HepG2 (cell line): ENCODE measurements around the gene MRFAP1L1. TPM values are rescaled to one million over a fixed set of nuclear protein-coding genes. Genes with fewer than 3 reads are reported as not detected.

Experiments
- CREBL2 ChIP-seq: sonication (generic); formaldehyde crosslinking; IDR thresholded peaks from 2 replicates; pipeline ENCODE4 v1.8.1; 2023; ENCODE audit warnings: missing genetic modification reagents, mild to moderate bottlenecking, borderline replicate concordance
- FOXK2 ChIP-seq: fragments of 450-650 bp; IDR thresholded peaks from 2 replicates; pipeline ENCODE4 v1.6.1; 2016
- FOXO1 ChIP-seq: sonication (generic); formaldehyde crosslinking; IDR thresholded peaks from 2 replicates; pipeline ENCODE4 v1.4.0; 2020; ENCODE audit warnings: missing genetic modification reagents
- HIC2 ChIP-seq: sonication (generic); formaldehyde crosslinking; IDR thresholded peaks from 2 replicates; pipeline ENCODE4 v1.9.0; 2022; ENCODE audit warnings: low read depth, missing genetic modification reagents
- HNRNPLL ChIP-seq: fragments of 200-400 bp; formaldehyde crosslinking; IDR thresholded peaks from 2 replicates; pipeline ENCODE4 v1.6.1; 2017; ENCODE audit warnings: mild to moderate bottlenecking, low read depth, low read length; ENCODE audit not compliant: poor library complexity, severe bottlenecking
- HOXA5 ChIP-seq: sonication (generic); formaldehyde crosslinking; IDR thresholded peaks from 2 replicates; pipeline ENCODE4 v1.4.0; 2020; ENCODE audit warnings: missing genetic modification reagents
- JUNB ChIP-seq: sonication (generic); formaldehyde crosslinking; IDR thresholded peaks from 2 replicates; pipeline ENCODE4 v1.8.0; 2022; ENCODE audit warnings: missing genetic modification reagents, mild to moderate bottlenecking, borderline replicate concordance
- MTERF4 ChIP-seq: sonication (generic); formaldehyde crosslinking; IDR thresholded peaks from 2 replicates; pipeline ENCODE4 v1.8.0; 2023; ENCODE audit warnings: mild to moderate bottlenecking, missing genetic modification reagents
- NFE2 ChIP-seq: sonication (generic); formaldehyde crosslinking; IDR thresholded peaks from 2 replicates; pipeline ENCODE4 v1.4.0; 2020; ENCODE audit warnings: missing genetic modification reagents
- NFRKB ChIP-seq: fragments of 450-650 bp; IDR thresholded peaks from 2 replicates; pipeline ENCODE4 v1.6.1; 2017
- NPAS2 ChIP-seq: sonication (generic); formaldehyde crosslinking; IDR thresholded peaks from 2 replicates; pipeline ENCODE4 v1.8.0; 2022; ENCODE audit warnings: mild to moderate bottlenecking, missing genetic modification reagents, borderline replicate concordance
- PATZ1 ChIP-seq: sonication (generic); formaldehyde crosslinking; IDR thresholded peaks from 2 replicates; pipeline ENCODE4 v1.4.0; 2020; ENCODE audit warnings: missing genetic modification reagents
- SMAD9 ChIP-seq: sonication (generic); formaldehyde crosslinking; IDR thresholded peaks from 2 replicates; pipeline ENCODE4 v1.5.1; 2020; ENCODE audit warnings: mild to moderate bottlenecking, missing genetic modification reagents
- SMARCE1 ChIP-seq: fragments of 450-650 bp; IDR thresholded peaks from 2 replicates; pipeline ENCODE4 v1.6.1; 2017; ENCODE audit warnings: borderline replicate concordance
- TBX2 ChIP-seq: sonication (generic); formaldehyde crosslinking; IDR thresholded peaks from 2 replicates; pipeline ENCODE4 v1.5.0; 2020; ENCODE audit warnings: missing genetic modification reagents, mild to moderate bottlenecking, borderline replicate concordance
- ZMAT5 ChIP-seq: sonication (generic); formaldehyde crosslinking; IDR thresholded peaks from 2 replicates; pipeline ENCODE4 v1.5.0; 2020; ENCODE audit warnings: mild to moderate bottlenecking, low read depth, missing genetic modification reagents, borderline replicate concordance
- ZNF10 ChIP-seq: sonication (generic); formaldehyde crosslinking; IDR thresholded peaks from 2 replicates; pipeline ENCODE4 v1.4.0; 2020; ENCODE audit warnings: mild to moderate bottlenecking, low read depth, missing genetic modification reagents, borderline replicate concordance
- ZNF20 ChIP-seq: sonication (generic); formaldehyde crosslinking; IDR thresholded peaks from 2 replicates; pipeline ENCODE4 v1.4.0; 2020; ENCODE audit warnings: mild to moderate bottlenecking, moderate library complexity, missing genetic modification reagents
- ZNF230 ChIP-seq: sonication (generic); formaldehyde crosslinking; IDR thresholded peaks from 2 replicates; pipeline ENCODE4 v1.4.0; 2020; ENCODE audit warnings: mild to moderate bottlenecking, missing genetic modification reagents
- ZNF530 ChIP-seq: sonication (generic); formaldehyde crosslinking; IDR thresholded peaks from 2 replicates; pipeline ENCODE4 v1.5.0; 2020; ENCODE audit warnings: low read depth, mild to moderate bottlenecking, missing genetic modification reagents
- ZNF607 ChIP-seq: sonication (generic); formaldehyde crosslinking; IDR thresholded peaks from 2 replicates; pipeline ENCODE4 v1.5.1; 2020; ENCODE audit warnings: missing genetic modification reagents, mild to moderate bottlenecking, borderline replicate concordance
- ZNF704 ChIP-seq: sonication (generic); formaldehyde crosslinking; IDR thresholded peaks from 2 replicates; pipeline ENCODE4 v1.8.1; 2023; ENCODE audit warnings: mild to moderate bottlenecking, inconsistent platforms, moderate library complexity, missing genetic modification reagents, borderline replicate concordance
- ZNF792 ChIP-seq: IDR thresholded peaks from 2 replicates; pipeline ENCODE4 v1.6.1; 2016
- polyA plus RNA-seq, 8 experiments: library from polyadenylated mRNA; depleted of rRNA in 3 of 8; stranded (reverse) in 7 of 8; unstranded in 1 of 8; fragments of >200 nt; fragmentation: Illumina TruSeq in 4 of 8; extraction: Trizol in 4 of 8; gene quantifications; 2 replicates each; pipeline versions ENCODE4 v1.2.1 to v1.2.3, GENCODE V29; 2011 to 2016; ENCODE audit warnings: low read depth in 4 of 8, missing spikeins in 1 of 8, mixed read lengths in 1 of 8; ENCODE audit not compliant: insufficient read depth in 1 of 8
- total RNA-seq, 5 experiments: library from RNA; depleted of rRNA; stranded (reverse); fragments of >200 nt; fragmentation: Illumina TruSeq; extraction: Trizol; gene quantifications; 2 replicates each; pipeline ENCODE4 v1.2.3, GENCODE V29; 2016; ENCODE audit warnings: low read depth in 1 of 5

The MRFAP1L1 gene
- total and polyA plus RNA-seq, 2 of the 13 experiments (the other 11 are each of a cell fraction or from before 2014, with no cell fraction given) = 44.8 to 76.6 TPM

GRCh38 chr4:6693231-6694176 lies 16.2 kb downstream of the MRFAP1L1 start, which contains the start of gene S100P (continued):
- peak; percentile 92 for TF ChIP-seq PATZ1 (CRISPR knock-in tag)
- no peak for TF ChIP-seq NPAS2 (CRISPR knock-in tag)
- no peak for TF ChIP-seq JUNB (CRISPR knock-in tag)
- no peak for TF ChIP-seq SMAD9
- 0 out of 2 replicates have a peak, but pooled peaks have one; percentile 68 for TF ChIP-seq CREBL2 (CRISPR knock-in tag)
- TF ChIP-seq ZNF20 (CRISPR knock-in tag) = peak; percentile 59; the same call in 1 of the 2 replicates
- TF ChIP-seq ZMAT5 = no peak
- no peak for TF ChIP-seq ZNF230 (CRISPR knock-in tag)
- no peak for TF ChIP-seq ZNF10 (CRISPR knock-in tag)
- peak; percentile 26; the same call in 1 of the 2 replicates for TF ChIP-seq FOXO1 (CRISPR knock-in tag)
- peak; percentile 53 for TF ChIP-seq MTERF4 (CRISPR knock-in tag)
- TF ChIP-seq NFE2 (CRISPR knock-in tag) = no peak
- TF ChIP-seq HOXA5 (CRISPR knock-in tag) = no peak
- TF ChIP-seq ZNF792 (CRISPR knock-in tag) = 0 out of 2 replicates have a peak, but pooled peaks have one; percentile 26
- no peak for TF ChIP-seq SMARCE1
- TF ChIP-seq ZNF530 (CRISPR knock-in tag) = no peak
- TF ChIP-seq ZNF704 = no peak
- TF ChIP-seq HNRNPLL = no peak
- peak; percentile 82; the same call in 1 of the 2 replicates for TF ChIP-seq ZNF607 (CRISPR knock-in tag)
- TF ChIP-seq HIC2 (CRISPR knock-in tag) = peak; percentile 93
- peak; percentile 74; the same call in 1 of the 2 replicates for TF ChIP-seq TBX2
- TF ChIP-seq NFRKB = no peak
- no peak for TF ChIP-seq FOXK2
